Measurements from ENCODE around the gene MBD6.

Gene MBD6

GRCh38 chr12:57524814-57525614 is 2.4 kb downstream of the MBD6 start:
- no peak overlapping the region for H3K9ac ChIP-seq (ENCODE audit: insufficient read length, low read depth)

GRCh38 chr12:57525615-57526383 is 3.2 kb downstream of the MBD6 start:
- Histone ChIP-seq H3K4me3 (ENCODE audit: insufficient read length, low read depth) (no peak overlapping the region), H3K36me3 (ENCODE audit: insufficient read depth, insufficient read length, low read length) (peaks cover 69% of the 10 kb centered on the region), H3K27me3 (ENCODE audit: insufficient read depth, insufficient read length) (no peaks in the 10 kb centered on the region), H3K9me3 (ENCODE audit: insufficient read depth, low read length) (no peaks in the 10 kb centered on the region), H3K4me1 (ENCODE audit: insufficient read depth, insufficient read length) (peaks cover 13% of the 10 kb centered on the region), H3K9ac (ENCODE audit: insufficient read length, low read depth) (peak overlapping the region; percentile 13)
- no peak for TF ChIP-seq YY1 (IDR thresholded peaks at IDR 0.05; ENCODE audit: insufficient read depth, insufficient read length)
- DNase-seq (ENCODE audit: low read depth, low spot score) = no peak

More at GRCh38 chr12:57524814-57525614, 2.4 kb downstream of the MBD6 start:
- Histone ChIP-seq H3K36me3 (ENCODE audit: insufficient read depth, insufficient read length, low read length) (peaks cover 61% of the 10 kb centered on the region), H3K27me3 (ENCODE audit: insufficient read depth, insufficient read length) (no peaks in the 10 kb centered on the region), H3K4me1 (ENCODE audit: insufficient read depth, insufficient read length) (peaks cover 13% of the 10 kb centered on the region), H3K9me3 (ENCODE audit: insufficient read depth, low read length) (no peaks in the 10 kb centered on the region), H3K4me3 (ENCODE audit: insufficient read length, low read depth) (no peak overlapping the region)
- no peak for TF ChIP-seq ZNF274 (IDR thresholded peaks at IDR 0.05; ENCODE audit: low read depth, low read length)
- no peak for TF ChIP-seq SUZ12 (IDR thresholded peaks at IDR 0.05; ENCODE audit: extremely low read depth, insufficient read depth, insufficient read length)
- no peak for TF ChIP-seq YY1 (IDR thresholded peaks at IDR 0.05; ENCODE audit: insufficient read depth, insufficient read length)
- no peak for DNase-seq (ENCODE audit: low read depth, low spot score)

- H3K27me3 ChIP-seq (ENCODE audit: insufficient read depth, insufficient read length) = no peaks in the 10 kb centered on the region
- TF ChIP-seq YY1 (IDR thresholded peaks at IDR 0.05; ENCODE audit: insufficient read depth, insufficient read length) = no peak
- no peak for TF ChIP-seq ZNF274 (IDR thresholded peaks at IDR 0.05; ENCODE audit: low read depth, low read length)
- TF ChIP-seq SUZ12 (IDR thresholded peaks at IDR 0.05; ENCODE audit: extremely low read depth, insufficient read depth, insufficient read length) = no peak
- DNase-seq (ENCODE audit: low read depth, low spot score) = no peak
- peaks cover 13% of the 10 kb centered on the region for H3K4me1 ChIP-seq (ENCODE audit: insufficient read depth, insufficient read length)
- no peak overlapping the region for H3K4me3 ChIP-seq (ENCODE audit: insufficient read length, low read depth)
- no peaks in the 10 kb centered on the region for H3K9me3 ChIP-seq (ENCODE audit: insufficient read depth, low read length)
- H3K9ac ChIP-seq (ENCODE audit: insufficient read length, low read depth) = no peak overlapping the region
- peaks cover 77% of the 10 kb centered on the region for H3K36me3 ChIP-seq (ENCODE audit: insufficient read depth, insufficient read length, low read length)
Observed at GRCh38 chr12:57526477-57527126, 4.0 kb downstream of the MBD6 start.

GRCh38 chr12:57527184-57527583 is 4.6 kb downstream of the MBD6 start:
- Histone ChIP-seq H3K9ac (ENCODE audit: insufficient read length, low read depth) (no peak overlapping the region), H3K4me3 (ENCODE audit: insufficient read length, low read depth) (no peak overlapping the region), H3K36me3 (ENCODE audit: insufficient read depth, insufficient read length, low read length) (peaks cover 83% of the 10 kb centered on the region), H3K9me3 (ENCODE audit: insufficient read depth, low read length) (no peaks in the 10 kb centered on the region), H3K4me1 (ENCODE audit: insufficient read depth, insufficient read length) (peaks cover 10% of the 10 kb centered on the region), H3K27me3 (ENCODE audit: insufficient read depth, insufficient read length) (no peaks in the 10 kb centered on the region)
- DNase-seq (ENCODE audit: low read depth, low spot score) = no peak
- TF ChIP-seq YY1 (IDR thresholded peaks at IDR 0.05; ENCODE audit: insufficient read depth, insufficient read length) = no peak
- TF ChIP-seq SUZ12 (IDR thresholded peaks at IDR 0.05; ENCODE audit: extremely low read depth, insufficient read depth, insufficient read length) = no peak
- no peak for TF ChIP-seq ZNF274 (IDR thresholded peaks at IDR 0.05; ENCODE audit: low read depth, low read length)

- no peaks in the 10 kb centered on the region for H3K9me3 ChIP-seq (ENCODE audit: insufficient read depth, low read length)
- peaks cover 10% of the 10 kb centered on the region for H3K4me1 ChIP-seq (ENCODE audit: insufficient read depth, insufficient read length)
- no peak overlapping the region for H3K4me3 ChIP-seq (ENCODE audit: insufficient read length, low read depth)
- no peak for DNase-seq (ENCODE audit: low read depth, low spot score)
- TF ChIP-seq ZNF274 (IDR thresholded peaks at IDR 0.05; ENCODE audit: low read depth, low read length) (no peak), YY1 (IDR thresholded peaks at IDR 0.05; ENCODE audit: insufficient read depth, insufficient read length) (no peak), SUZ12 (IDR thresholded peaks at IDR 0.05; ENCODE audit: extremely low read depth, insufficient read depth, insufficient read length) (no peak)
- no peaks in the 10 kb centered on the region for H3K27me3 ChIP-seq (ENCODE audit: insufficient read depth, insufficient read length)
- H3K36me3 ChIP-seq (ENCODE audit: insufficient read depth, insufficient read length, low read length) = peaks cover 93% of the 10 kb centered on the region
- H3K9ac ChIP-seq (ENCODE audit: insufficient read length, low read depth) = no peak overlapping the region
Observed at GRCh38 chr12:57528176-57528575, 5.6 kb downstream of the MBD6 start.

GRCh38 chr12:57528831-57529555 is 6.4 kb downstream of the MBD6 start:
- no peak for DNase-seq (ENCODE audit: low read depth, low spot score)
- peaks cover 9% of the 10 kb centered on the region for H3K4me1 ChIP-seq (ENCODE audit: insufficient read depth, insufficient read length)
- no peaks in the 10 kb centered on the region for H3K27me3 ChIP-seq (ENCODE audit: insufficient read depth, insufficient read length)
- no peak overlapping the region for H3K9ac ChIP-seq (ENCODE audit: insufficient read length, low read depth)
- H3K36me3 ChIP-seq (ENCODE audit: insufficient read depth, insufficient read length, low read length) = peaks cover 95% of the 10 kb centered on the region
- TF ChIP-seq YY1 (IDR thresholded peaks at IDR 0.05; ENCODE audit: insufficient read depth, insufficient read length) = no peak
- TF ChIP-seq SUZ12 (IDR thresholded peaks at IDR 0.05; ENCODE audit: extremely low read depth, insufficient read depth, insufficient read length) = no peak
- TF ChIP-seq ZNF274 (IDR thresholded peaks at IDR 0.05; ENCODE audit: low read depth, low read length) = no peak
- no peaks in the 10 kb centered on the region for H3K9me3 ChIP-seq (ENCODE audit: insufficient read depth, low read length)
- no peak overlapping the region for H3K4me3 ChIP-seq (ENCODE audit: insufficient read length, low read depth)
